GM12865 (cell line): ENCODE data around the gene CPNE2.
"Not testable (repeated sequence)": the region's sequence is repeated elsewhere in the genome, so short reads cannot be mapped to it uniquely, and the experiment has no call there.

Source experiments
- DNase-seq: peaks from one replicate; pipeline ENCODE4 v3.0.0; 2010; ENCODE audit warnings: low read depth
- H3K4me3 ChIP-seq: 2 replicates; pipeline ENCODE4 v1.5.1; 2011; ENCODE audit warnings: mild to moderate bottlenecking, low read depth, low read length, control low read depth
- TF ChIP-seq, protein P1 (sequence below): IDR thresholded peaks from 2 replicates; pipeline ENCODE4 v1.5.1; 2011; ENCODE audit warnings: low read length, control low read depth, low read depth, inconsistent platforms; ENCODE audit not compliant: insufficient read depth; ENCODE audit errors: missing control alignments

CPNE2 gene

DNA sequence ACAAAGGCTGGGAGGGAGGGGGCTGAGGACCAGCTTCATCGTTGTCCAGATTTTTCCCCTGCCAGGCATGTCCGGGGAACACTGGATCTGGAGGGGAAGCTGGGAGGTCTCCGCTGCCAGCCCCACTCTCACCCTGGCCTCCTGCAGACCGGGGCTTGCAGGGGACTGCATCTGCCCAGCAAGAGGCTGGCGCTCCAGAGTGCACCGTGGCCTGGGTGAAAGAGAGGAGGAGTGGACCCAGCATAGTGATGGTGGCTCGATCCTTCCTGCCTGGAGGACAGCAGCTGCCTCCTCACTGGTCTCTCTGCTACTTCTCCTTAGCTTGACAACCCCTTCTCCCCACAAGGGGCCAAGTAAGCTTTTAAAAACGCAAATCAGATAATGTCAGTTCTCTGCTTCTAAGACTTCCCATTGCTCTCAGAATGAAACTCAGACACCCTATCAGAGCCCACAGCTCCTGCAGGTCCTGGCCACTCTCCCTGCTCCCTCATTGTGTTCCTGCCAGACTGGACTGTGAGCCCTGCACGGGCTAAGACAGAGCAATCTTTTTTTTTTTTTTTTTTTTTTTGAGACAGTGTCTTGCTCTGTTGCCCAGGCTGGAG, 15.0 kb downstream of the CPNE2 start:
- no peak for DNase-seq
- H3K4me3 ChIP-seq, result no peak overlapping the region

DNA sequence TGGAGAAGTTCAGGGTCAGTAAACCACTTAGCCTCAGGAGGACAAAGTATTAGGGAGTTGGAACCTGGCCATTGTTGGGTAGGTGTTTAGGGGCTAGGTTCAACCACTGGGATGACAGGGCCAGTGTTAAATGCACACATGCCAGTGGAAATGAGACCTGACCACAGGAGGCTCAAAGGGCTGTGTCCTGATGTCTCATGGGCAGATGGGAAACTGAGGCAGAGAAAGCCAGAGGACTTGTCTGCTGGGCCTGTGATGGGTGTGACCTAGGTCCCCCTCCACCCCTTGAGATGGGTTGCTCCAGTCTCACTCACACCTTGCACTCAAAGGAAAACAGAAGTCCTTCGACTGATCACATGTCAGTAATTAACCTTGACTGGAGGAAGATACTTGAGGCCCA, 16.0 kb downstream of the CPNE2 start:
- no peak overlapping the region for H3K4me3 ChIP-seq
- no peak for DNase-seq
- TF ChIP-seq, protein P1, sequence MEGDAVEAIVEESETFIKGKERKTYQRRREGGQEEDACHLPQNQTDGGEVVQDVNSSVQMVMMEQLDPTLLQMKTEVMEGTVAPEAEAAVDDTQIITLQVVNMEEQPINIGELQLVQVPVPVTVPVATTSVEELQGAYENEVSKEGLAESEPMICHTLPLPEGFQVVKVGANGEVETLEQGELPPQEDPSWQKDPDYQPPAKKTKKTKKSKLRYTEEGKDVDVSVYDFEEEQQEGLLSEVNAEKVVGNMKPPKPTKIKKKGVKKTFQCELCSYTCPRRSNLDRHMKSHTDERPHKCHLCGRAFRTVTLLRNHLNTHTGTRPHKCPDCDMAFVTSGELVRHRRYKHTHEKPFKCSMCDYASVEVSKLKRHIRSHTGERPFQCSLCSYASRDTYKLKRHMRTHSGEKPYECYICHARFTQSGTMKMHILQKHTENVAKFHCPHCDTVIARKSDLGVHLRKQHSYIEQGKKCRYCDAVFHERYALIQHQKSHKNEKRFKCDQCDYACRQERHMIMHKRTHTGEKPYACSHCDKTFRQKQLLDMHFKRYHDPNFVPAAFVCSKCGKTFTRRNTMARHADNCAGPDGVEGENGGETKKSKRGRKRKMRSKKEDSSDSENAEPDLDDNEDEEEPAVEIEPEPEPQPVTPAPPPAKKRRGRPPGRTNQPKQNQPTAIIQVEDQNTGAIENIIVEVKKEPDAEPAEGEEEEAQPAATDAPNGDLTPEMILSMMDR, result no peak

More for the DNA sequence above, 15.0 kb downstream of the CPNE2 start:
- TF ChIP-seq, protein P1, result no peak

DNA sequence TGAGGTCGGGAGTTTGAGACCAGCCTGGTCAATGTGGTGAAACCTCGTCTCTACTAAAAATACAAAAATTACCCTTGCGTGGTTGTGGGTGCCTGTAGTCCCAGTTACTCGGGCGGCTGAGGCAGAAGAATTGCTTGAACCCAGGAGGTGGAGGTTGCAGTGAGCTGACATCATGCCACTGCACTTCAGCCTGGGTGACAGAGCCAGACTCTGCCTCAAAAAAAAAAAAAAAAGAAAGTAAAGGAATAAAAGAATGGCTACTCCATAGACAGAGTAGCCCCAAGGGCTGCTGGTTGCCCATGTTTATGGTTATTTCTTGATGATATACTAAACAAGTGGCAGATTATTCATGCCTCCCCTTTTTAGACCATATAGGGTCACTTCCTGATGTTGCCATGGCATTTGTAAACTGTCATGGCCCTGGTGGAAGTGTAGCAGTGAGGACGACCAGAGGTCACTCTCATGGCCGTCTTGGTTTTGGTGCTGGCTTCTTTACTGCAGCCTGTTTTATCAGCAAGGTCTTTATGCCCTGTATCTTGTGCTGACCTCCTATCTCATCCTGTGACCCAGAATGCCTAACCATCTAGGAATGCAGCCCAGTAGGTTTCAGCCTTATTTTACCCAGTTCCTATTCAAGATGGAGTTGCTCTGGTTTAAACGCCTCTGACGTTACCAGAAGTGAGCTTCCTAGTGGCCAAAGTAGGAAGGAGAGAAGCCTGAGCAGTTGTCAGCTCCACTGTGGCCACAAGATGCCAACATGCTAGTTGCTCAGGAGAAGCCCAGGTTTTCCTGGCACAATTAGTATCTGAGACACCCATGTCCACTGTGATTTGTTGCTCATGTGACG, 17.1 kb downstream of the CPNE2 start:
- DNase-seq, H3K4me3 ChIP-seq: not testable (repeated sequence)

DNA sequence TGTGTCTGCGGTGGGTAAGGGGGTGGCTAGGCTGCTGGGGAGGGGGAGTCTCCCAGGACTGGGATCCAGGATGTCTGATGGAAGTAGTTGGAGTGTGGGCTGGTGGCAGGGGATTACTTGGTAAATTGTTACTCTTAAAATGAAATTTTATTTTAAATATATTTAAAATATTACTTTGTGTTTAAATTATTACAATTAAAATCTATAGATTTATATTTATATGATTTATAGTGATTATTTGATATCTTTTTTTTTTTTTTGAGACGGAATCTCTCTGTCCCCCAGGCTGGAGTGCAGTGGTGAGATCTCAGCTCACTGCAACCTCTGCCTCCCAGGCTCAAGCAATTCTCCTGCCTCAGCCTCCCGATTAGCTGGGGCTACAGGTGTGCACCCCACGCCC, 18.6 kb downstream of the CPNE2 start:
- no peak overlapping the region for H3K4me3 ChIP-seq
- DNase-seq, result no peak
- TF ChIP-seq, protein P1, result no peak

DNA sequence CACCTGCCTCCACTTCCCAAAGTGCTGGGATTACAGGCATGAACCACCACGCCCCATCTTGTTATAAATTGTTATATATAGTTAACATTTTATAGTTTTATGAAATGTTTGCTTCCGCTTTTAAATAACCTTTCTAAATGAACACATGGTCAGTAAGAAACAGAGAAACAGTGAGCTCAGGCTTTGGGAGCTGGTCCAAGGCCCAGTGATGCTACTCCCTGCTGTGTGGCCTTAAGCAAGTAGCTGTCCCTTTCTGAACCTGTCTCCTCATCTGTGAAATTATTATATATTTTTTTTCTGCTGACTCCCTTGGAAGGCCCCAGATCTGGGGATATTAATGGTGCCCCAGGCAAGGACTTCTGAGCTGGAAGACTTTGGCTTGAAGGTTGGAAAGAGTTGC, 19.0 kb downstream of the CPNE2 start:
- no peak overlapping the region for H3K4me3 ChIP-seq
- DNase-seq, result no peak
- TF ChIP-seq, protein P1, result no peak

DNA sequence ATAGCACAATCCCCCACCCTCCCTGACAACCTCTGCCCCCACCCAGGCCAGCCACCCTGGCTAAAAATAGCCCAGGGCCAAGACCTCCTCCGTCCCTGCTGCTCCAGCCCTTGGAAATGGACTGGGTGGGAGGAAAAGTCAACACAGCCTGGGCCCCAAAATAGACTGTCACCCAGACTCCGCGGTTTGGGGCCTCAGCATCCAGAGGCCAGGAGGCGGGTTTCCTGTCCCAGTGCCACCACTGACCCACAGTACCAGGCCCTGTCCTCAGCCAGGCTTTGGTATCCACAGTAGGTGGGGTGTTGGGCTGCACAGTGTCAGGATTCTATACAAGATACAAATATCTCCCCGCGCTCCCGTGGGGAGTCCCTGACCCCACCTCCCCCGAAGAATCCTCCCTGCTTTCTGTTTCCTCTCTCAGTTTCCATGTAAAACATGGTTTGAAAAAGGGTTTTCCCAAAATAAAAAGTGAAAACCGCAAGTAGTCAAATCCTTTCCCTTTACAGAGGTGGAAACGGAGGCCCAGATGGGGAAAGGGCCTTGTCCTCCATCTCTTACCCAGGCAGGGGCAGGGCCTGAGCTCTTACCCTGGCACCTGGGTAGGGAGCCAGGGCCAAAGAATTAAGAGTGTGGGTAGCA, 20.1 kb downstream of the CPNE2 start:
- H3K4me3 ChIP-seq, result peak overlapping the region; percentile 6; the same call in 1 of the 2 replicates
- DNase-seq, result peak; percentile 31
- TF ChIP-seq, protein P1, result no peak

DNA sequence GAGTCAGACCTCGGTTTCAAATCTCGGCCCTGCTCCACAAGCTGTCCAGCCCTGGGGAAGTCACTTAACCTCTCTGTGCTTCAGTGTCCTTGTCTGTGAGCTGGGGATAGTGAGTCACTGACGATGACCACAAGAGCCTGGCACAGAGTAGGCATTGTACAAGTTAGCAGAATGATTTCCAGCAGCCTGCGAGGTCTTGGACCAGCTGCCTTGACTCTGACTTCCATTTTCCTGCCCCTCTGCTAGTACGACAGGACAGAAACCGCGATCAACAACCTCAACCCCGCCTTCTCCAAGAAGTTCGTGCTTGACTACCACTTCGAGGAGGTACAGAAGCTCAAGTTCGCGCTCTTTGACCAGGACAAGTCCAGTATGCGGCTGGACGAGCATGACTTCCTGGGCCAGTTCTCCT, 20.7 kb downstream of the CPNE2 start:
- peak; percentile 64 for DNase-seq
- TF ChIP-seq, protein P1, result no peak

More for the DNA sequence above, 20.7 kb downstream of the CPNE2 start:
- no peak overlapping the region for H3K4me3 ChIP-seq
